Stimulated activated CD8-positive, alpha-beta memory T cell treated with anti-CD3 and anti-CD28 coated beads, Interleukin-4, amount 100 ng/mL, for 24 hours (primary cell): ENCODE data around the gene PNKP.
"Not testable (repeated sequence)": the region's sequence is repeated elsewhere in the genome, so short reads cannot be mapped to it uniquely, and the experiment has no call there.

Experiments
- DNase-seq: peaks from one replicate; pipeline ENCODE4 v3.0.0-alpha.2; 2020; ENCODE audit warnings: low read depth

Gene PNKP

GRCh38 chr19:49845414-49845813 lies 22.0 kb downstream of the PNKP start:
- DNase-seq, result no peak

GRCh38 chr19:49844138-49845095 lies 23.0 kb downstream of the PNKP start:
- no peak for DNase-seq

DNA sequence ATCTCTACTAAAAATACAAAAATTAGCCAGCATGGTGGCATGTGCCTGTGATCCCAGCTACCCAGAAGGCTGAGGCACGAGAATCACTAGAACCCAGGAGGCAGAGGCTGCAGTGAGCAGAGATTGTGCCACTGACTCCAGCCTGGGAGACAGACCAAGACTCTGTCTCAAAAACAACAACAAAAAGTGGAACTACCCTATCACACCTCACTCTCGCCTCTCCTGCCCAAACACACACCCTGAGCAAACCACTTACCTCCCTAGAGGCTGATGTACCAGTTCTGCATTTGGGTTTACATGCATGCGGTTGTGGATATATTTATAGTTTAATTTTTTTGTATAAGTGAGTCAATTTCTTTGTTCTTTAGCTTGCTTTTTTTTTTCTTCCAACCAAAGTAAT lies 24.1 kb downstream of the PNKP start:
- DNase-seq, result no peak

DNA sequence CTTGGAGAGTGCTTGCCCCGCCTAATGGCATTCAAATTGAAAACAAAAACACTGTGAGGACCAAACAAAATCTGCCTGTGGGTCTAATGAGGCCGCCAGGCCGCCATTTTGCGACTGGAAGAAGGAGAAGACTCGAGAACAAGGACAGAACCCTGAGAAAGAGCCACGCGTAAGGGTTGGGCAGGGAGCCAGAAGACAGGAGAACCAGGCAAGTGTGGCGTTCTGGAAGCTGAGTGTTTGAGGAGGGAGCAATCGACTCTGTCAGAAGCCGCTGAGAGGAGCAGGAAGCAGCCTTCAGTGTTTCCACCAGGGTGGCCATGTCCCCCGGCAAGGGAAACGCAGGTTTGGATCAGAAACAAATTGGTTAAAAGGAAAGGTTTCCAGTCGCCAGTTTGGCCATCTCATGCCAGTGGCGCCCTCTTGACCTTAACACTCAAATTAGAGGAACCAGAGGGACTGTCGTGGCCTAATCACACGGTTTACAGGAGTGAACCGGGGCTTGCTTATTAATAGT lies 26.6 kb downstream of the PNKP start:
- no peak for DNase-seq

GRCh38 chr19:49840321-49840720 lies 27.1 kb downstream of the PNKP start:
- no peak for DNase-seq

DNA sequence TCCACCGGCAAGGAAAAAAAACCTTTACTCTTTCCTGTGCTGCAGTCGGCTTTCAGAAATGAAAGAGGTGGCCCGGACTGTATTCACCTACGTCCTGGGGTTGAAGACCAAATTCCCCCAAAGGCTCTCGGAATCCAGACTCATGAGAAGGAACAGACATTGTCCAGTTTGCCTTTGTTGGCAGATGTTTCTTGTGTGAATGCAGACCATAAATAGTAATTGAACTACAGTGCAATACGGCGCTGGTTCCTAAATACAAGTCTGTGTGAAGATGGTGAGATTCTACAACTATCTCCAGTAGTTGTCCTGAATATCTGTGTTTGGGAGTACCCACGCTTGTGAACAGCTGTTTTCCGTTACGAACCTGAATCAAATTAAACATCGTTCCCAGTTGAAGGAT lies 27.7 kb downstream of the PNKP start:
- no peak for DNase-seq

- no peak for DNase-seq
Observed at GRCh38 chr19:49838885-49839588, 28.3 kb downstream of the PNKP start.

DNA sequence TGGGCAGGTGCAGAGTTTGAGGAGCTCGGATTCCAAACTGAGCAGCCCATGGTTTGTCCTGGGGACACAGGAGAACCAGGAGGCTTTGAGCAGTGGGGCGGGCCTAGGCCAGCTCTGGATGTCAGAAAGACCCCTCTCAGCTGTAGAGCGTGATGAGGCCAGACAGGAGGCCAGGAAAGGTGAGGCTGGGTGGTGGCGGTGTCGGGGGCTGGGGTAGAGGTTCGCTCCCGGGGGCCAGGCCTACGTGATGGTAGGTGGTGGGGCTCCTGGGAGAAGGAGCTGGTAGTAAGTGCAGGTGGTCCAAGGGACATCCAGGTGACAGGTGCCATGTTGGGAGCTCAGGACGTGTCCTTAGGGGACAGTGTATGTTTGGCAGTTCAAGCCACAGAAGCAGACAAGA lies 30.0 kb downstream of the PNKP start:
- no peak for DNase-seq

- DNase-seq, result no peak
Observed at GRCh38 chr19:49837009-49837310, 30.4 kb downstream of the PNKP start.

DNA sequence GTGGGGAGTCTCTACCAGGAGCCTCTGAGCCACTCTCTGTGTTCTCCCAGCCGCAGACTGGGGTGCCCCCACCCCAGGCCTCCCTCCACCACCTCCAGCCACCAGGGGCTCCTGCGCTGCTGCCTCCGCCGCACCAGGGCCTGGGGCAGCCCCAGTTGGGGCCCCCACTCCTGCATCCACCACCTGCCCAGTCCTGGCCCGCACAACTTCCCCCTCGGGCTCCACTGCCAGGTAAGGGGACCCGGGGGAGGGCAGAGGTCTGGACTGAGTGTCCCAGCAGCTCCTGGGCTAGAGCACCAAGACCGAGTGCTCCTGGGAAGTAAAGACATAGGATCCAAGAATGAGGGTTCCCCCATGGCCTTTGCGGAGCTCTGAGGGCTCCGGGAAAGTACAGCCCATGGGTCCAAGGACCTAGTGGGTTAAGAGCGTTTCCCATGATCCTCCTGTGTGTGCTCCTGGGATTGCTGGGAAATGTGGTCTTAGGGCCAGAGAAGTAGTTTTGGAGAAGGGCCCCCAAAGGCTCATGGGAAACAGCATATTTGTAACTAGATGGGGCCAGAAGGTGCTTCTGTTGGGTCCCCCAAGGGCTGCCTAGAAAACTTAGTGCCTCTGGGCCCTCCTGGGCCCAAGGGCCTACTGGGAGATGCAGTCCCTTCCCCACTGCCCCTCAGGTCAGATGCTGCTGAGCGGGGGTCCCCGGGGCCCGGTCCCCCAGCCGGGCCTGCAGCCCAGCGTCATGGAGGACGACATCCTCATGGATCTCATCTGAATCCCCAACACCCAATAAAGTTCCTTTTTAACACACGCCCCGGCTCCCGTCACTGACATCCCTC lies 31.0 kb downstream of the PNKP start:
- DNase-seq, result no peak

- no peak for DNase-seq
Observed at GRCh38 chr19:49835562-49835961, 31.8 kb downstream of the PNKP start.

DNA sequence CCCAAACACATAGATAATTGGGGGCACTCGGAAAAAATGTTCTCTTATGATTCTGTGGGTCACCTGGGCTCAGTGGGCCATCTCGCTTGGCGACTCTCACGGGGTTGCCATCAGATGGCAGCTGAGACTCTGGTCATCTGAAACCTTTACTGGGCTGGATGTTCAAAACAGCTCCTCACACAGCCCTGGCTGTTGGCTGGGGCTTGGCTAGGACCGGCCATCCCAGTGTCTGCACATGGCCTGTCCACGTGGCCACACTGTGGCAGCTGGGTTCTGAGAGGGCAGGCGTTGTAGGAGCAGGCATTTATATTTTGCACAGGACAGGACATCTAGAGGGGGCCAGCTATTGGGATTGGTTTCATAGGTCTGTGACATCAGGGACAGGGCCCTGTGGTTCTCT lies 33.8 kb downstream of the PNKP start:
- no peak for DNase-seq

DNA sequence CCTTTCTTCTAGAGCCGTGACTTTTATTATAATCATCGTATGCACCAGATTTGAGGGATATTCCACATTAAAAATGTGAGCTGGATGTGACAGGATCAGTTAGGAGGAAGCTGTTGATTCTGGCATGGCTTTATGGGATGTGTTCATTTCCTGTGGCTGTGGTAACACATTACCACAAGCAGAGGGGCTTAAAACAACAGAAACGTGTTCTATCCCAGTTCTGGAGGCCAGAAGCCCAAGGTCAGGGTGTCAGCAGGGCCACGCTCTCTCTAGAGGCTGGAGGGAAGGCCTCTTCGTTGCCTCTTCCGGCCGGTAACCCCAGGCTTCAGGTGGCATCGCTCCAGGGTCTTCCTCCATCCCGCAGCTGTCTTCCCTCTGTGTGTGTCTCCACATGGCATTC lies 34.8 kb downstream of the PNKP start:
- no peak for DNase-seq

DNA sequence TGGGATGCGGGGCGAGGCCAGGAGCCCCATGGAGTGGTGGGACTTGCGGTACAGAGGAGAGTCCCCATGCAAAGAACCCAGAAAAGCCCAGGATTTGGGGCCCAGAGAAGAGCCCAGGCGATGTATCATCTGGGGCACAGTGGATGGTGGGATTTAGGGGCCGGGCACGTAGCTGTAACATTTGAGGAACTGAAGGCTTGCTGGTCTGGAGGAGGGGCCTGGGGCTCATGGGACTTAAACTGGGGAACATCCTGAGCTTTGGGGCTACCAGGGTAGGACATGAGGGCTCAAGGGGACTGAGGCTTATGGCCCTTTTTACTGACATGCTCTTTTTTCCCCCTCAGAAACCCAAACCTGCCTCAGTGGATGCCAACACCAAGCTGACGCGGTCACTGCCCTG lies 35.8 kb downstream of the PNKP start:
- no peak for DNase-seq

DNA sequence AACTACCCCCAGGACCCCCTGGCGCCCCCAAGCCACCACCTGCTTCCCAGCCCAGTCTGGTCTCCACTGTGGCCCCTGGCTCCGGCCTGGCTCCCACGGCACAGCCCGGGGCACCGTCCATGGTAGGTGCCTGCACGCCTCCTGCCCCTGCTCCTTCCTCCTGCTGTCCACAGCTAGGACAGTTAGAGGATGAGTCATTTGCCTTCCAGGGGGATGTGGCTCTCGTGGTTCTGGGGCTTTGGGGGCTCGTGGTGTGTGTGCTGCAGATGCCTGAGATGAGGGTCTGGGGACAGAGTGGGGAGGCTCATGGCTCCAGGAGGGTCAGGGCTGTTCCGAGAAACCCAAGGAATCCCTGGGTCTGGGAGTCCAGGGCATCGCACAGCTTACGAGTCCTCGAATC lies 36.6 kb downstream of the PNKP start:
- DNase-seq, result no peak

GRCh38 chr19:49829721-49830120 lies 37.7 kb downstream of the PNKP start:
- DNase-seq, result no peak

GRCh38 chr19:49829200-49829599 lies 38.2 kb downstream of the PNKP start:
- no peak for DNase-seq

DNA sequence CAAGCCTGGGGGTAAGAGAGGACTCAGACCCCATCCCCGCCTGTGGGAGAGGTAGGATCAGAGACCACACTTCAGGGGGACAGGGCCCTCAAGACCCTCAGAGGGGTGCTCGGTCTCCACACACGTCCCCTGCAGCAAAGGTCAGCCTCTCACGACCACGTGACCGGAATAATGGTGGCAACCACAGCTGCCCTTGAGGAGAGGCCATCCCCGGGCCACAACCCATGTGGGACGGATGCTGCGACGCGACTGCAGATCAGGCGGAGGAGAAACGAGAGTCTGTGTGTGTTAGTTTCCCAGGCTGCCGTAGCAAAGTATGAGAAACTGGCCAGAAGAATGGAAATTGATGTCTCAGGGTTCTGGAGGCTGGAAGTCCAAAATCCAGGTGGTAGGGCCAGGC lies 40.3 kb downstream of the PNKP start:
- DNase-seq, result no peak

- no peak for DNase-seq
Observed at GRCh38 chr19:49824662-49825061, 42.7 kb downstream of the PNKP start.

DNA sequence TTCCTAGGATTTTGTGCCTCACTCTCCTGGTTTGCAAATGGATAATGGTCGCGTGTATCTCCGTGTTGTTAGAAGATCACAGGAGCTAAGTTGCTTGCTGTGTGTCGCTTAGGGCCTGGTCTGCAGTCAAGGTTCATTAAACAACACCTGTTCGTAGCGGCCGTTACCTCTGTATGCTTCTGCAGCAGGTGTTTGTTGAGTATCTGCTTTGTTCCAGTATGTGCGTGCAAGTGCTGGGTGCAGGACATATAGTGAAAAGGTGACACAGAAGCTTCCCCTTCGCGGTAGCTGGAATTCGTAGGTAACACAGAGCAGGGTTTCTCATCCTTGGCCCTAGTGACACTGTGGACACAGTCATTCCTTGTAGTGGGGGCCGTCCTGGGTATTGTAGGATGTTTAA lies 43.9 kb downstream of the PNKP start:
- no peak for DNase-seq

GRCh38 chr19:49820125-49820524 lies 47.3 kb downstream of the PNKP start:
- no peak for DNase-seq

- DNase-seq, result not testable (repeated sequence)
Observed at GRCh38 chr19:49819452-49820115, 47.8 kb downstream of the PNKP start.
